ENCODE measurements around the gene ENOX1.

Gene ENOX1

GRCh38 chr13:43785261-43785649, 1.5 kb downstream of the ENOX1 start:
- DNase-seq = no peak

DNA sequence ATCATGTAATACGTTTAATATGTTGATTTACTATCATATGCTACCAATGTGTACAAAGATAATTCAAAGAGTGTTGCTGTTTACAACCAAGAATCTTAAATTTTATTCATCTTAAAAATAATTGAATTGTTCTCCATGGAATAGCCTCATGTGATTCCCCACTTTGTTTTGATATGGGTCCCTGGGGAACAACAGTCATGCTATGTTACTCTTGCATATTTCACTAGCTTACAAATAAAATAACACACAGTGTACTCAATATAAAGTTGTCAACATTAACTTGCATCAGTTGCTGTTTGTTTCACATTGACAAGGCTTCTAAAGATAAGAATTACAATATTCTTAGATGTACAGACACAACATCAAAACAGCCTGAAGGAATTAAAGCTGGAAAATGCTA, 2.3 kb downstream of the ENOX1 start:
- no peak for DNase-seq

- DNase-seq = peak; percentile 54
Observed at GRCh38 chr13:43783820-43784219, 3.0 kb downstream of the ENOX1 start.

DNA sequence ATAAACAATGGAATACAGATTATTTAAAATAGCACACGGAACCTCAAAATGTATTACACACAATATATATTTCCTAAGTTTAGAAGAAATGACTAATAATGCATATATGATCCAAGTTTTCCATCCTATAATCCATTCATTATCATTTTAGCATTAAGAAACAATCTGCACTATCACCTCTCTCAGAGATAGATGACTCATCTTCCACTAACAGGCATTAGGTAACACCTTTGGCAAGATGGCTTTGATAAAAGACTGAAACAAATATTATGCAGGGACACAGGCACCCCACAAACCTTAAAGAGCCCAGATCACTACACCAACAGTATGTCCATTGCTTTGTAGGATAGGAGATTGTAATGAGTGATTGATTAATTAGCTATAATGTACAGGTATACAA, 4.1 kb downstream of the ENOX1 start:
- no peak for DNase-seq

GRCh38 chr13:43780666-43781065, 6.1 kb downstream of the ENOX1 start:
- DNase-seq = no peak

GRCh38 chr13:43776501-43777079, 10.2 kb downstream of the ENOX1 start:
- DNase-seq = no peak

GRCh38 chr13:43776006-43776405, 10.8 kb downstream of the ENOX1 start:
- DNase-seq = no peak

DNA sequence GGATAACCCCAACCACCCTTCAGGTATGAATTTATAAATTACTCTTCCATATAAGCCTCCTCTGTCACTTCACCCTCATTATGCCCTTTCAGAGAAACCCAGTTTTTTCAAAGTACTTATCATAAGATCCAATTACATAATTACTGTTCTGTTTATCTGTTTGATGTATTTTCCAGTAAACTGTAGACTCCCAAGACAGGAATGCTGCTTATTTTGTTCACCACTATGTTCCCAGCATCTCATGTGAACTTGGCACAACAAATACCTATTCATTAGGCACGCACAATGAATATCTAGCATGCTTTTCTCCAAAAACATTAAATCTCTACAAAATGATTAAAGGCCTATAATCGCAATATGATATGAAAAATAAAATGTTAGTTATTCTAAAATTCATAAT, 13.2 kb downstream of the ENOX1 start:
- DNase-seq = no peak

- no peak for DNase-seq
Observed at GRCh38 chr13:43770871-43771270, 15.9 kb downstream of the ENOX1 start.

DNA sequence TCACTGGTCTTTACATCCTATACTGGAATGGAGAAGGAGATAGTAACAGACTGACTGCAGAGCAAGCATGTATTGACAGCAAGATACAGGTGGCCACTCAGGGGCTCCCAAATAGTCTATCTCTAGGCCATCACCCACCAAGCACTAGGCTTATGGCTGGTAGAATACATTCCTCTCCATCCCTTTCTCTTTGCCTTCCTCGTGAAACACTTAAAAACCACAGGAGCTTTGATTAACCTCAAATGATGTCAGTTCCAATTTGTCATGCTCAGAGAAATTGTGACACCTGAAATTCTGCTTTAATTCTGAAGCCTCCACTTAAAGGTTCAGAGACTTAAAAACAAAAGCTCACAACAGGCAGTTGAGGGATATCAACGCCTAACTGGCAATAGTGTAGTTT, 17.2 kb downstream of the ENOX1 start:
- DNase-seq = no peak

- peak; percentile 73 for DNase-seq
Observed at GRCh38 chr13:43767341-43767931, 19.3 kb downstream of the ENOX1 start.

- DNase-seq = peak; percentile 32
Observed at GRCh38 chr13:43766725-43767124, 20.0 kb downstream of the ENOX1 start.

DNA sequence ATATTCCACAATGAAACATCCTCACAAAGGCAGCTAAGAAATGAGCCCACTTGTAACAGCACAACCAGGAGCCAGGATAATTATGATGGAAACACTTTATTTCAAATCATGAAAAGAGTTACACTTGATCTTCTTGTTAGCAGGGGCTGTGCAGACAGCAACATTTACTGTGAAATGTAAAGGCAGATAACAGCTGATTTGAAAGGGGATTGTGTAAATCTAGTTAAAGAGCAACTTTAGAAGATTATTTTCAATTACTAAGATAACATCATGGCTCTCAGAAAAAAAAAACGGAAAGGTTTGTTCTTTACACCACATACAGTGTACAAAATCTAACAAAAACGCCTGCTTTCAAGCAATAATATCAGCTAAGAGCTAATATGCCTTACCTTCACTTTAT, 22.4 kb downstream of the ENOX1 start:
- DNase-seq = no peak

DNA sequence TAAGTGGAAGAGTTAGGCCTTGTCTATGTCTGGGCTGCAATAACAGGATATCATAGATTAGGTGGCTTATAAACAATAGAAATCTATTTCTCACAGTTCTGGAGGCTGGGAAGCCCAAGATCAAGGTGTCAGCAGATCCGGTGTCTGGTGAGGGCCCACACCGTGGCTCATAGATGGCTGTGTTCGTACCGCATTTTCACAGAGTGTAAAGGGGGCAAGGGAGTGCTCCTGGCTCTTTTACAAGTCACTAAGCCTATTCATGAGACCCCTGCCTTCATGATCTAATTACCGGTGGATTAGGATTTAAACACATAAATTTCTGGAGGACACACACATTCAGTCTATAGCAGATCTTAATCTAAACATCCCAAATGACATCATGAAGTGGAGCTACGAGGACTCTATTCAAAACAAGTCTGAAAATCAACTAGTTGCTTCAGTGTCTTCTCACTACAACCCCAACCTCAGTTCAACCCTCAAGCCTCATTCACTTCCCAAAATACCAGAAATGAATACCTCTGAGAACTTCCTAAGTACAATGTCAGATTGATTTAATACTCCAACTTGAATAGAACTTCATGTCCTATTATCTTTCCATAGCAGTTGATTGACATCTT, 23.5 kb downstream of the ENOX1 start:
- DNase-seq = no peak

DNA sequence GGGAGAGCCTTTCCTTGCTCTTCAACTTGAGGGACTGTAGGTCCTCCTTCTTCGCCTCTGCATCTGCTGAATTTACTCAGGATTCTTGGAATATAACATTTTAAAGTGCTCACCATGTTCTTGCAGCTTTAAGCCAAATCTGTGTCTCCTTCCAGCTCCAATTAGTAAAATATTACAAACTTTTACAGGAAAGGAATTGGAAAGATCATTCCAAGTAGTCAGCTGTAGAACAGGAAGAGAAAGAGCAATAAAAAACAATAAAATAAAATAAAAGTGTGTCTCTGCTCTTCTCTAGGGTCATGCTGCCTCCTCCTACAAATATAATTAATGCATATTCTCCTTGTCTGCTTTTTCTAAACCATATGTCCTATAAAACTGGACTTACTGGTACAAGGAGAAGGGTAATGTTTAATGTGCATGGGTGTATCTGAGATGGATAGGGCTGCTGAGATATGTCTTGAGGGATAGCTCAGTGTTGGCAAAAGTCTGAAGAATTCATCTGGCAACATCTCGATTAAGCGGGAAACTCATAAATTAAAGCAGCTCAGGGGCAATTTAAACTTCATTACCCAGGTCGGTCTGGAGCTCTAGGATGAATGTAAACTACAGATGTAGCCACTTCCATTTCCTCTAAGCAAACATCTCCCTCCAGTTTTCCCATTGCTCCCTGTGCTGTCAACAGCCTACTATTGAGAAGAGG, 25.0 kb downstream of the ENOX1 start:
- DNase-seq = no peak

- DNase-seq = no peak
Observed at GRCh38 chr13:43760257-43760656, 26.5 kb downstream of the ENOX1 start.

- no peak for DNase-seq
Observed at GRCh38 chr13:43758834-43759233, 27.9 kb downstream of the ENOX1 start.

GRCh38 chr13:43757266-43757665, 29.5 kb downstream of the ENOX1 start:
- no peak for DNase-seq

GRCh38 chr13:43755844-43756243, 30.9 kb downstream of the ENOX1 start:
- no peak for DNase-seq

GRCh38 chr13:43751624-43752023, 35.1 kb downstream of the ENOX1 start:
- no peak for DNase-seq

GRCh38 chr13:43749503-43749902, 37.3 kb downstream of the ENOX1 start:
- no peak for DNase-seq

DNA sequence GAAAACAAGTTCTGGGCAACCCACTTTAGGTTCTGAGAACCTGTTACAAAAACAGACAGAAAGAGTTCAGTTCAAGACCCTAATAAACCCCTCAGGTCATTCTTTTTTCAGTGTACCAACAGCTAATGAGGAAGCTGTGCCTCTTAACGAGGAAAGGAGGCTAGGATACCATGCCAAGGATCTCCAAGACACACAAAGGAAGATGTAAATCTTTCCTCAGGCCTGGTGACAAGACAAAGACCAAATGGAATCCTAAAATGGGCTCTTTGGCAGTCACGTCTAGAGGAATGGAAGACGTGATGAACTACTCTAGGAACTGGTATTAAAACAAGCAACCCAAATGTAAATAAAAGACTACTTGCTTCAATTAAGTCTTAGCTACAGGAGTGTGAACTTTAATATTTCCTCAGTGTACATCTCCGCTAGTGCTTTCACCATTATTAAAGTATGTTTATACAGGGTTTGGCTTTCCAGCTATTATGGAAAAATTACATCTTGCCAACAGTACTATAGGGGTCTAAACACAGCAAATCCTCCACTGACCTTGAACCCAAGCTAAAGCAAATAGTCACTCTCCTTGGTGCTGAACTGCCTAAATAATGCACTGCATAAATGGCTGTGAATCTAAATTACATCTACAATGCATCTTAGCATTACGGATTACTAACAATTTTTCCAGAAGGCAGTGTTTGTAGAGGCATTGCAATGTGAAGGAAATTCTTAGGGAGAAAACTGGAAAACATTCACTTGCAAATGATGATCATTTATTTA, 42.3 kb downstream of the ENOX1 start:
- DNase-seq = no peak

- no peak for DNase-seq
Observed at GRCh38 chr13:43742911-43743310, 43.9 kb downstream of the ENOX1 start.

All from NCI-H1092 treated with DMSO at 0.1 percent for 48 hours (cell line).